NB4 (cell line): ENCODE results near the gene ATG12.

Experiments used
- MYC ChIP-seq: IDR thresholded peaks from 2 replicates; pipeline ENCODE4 v1.6.1; 2011; ENCODE audit warnings: low read depth, low read length
- POLR2A ChIP-seq: IDR thresholded peaks from 2 replicates; pipeline ENCODE4 v1.6.1; 2011; ENCODE audit warnings: mild to moderate bottlenecking; ENCODE audit not compliant: insufficient read length; ENCODE audit errors: extremely low read depth
- TF ChIP-seq, protein P1 (sequence below): IDR thresholded peaks from one replicate; pipeline ENCODE4 v1.5.1; 2012; ENCODE audit warnings: low read depth, low read length
- TF ChIP-seq, protein P2 (sequence below): IDR thresholded peaks from 2 replicates; pipeline ENCODE4 v1.6.1; 2011; ENCODE audit warnings: low read depth, low read length

DNA sequence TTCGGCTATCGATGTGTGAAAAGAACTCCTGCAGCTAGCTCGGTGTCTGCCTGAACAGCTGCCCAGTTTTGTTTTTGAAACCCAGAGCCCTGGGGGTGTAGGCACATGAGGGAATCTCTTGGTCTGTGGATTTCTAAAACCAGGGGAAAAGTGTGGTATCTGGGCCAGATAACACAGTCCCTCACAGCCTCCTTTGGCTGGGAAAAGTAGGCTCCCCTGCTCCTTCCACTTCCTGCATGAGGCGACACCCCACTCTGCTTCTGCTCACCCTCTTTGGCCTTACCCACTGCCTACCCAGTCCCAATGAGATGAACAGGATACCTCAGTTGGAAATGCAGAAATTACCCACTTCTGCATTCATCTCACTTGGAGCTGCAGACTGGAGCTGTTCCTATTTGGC, 15.4 kb downstream of the ATG12 start:
- TF ChIP-seq, protein P1, sequence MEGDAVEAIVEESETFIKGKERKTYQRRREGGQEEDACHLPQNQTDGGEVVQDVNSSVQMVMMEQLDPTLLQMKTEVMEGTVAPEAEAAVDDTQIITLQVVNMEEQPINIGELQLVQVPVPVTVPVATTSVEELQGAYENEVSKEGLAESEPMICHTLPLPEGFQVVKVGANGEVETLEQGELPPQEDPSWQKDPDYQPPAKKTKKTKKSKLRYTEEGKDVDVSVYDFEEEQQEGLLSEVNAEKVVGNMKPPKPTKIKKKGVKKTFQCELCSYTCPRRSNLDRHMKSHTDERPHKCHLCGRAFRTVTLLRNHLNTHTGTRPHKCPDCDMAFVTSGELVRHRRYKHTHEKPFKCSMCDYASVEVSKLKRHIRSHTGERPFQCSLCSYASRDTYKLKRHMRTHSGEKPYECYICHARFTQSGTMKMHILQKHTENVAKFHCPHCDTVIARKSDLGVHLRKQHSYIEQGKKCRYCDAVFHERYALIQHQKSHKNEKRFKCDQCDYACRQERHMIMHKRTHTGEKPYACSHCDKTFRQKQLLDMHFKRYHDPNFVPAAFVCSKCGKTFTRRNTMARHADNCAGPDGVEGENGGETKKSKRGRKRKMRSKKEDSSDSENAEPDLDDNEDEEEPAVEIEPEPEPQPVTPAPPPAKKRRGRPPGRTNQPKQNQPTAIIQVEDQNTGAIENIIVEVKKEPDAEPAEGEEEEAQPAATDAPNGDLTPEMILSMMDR: no peak
- TF ChIP-seq POLR2A (no peak), MYC (no peak)
- TF ChIP-seq, protein P2, sequence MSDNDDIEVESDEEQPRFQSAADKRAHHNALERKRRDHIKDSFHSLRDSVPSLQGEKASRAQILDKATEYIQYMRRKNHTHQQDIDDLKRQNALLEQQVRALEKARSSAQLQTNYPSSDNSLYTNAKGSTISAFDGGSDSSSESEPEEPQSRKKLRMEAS: no peak
